ENCODE data around the gene INAFM2. TPM values are rescaled to one million over a fixed set of nuclear protein-coding genes. Genes with fewer than 3 reads are reported as not detected.

Gene INAFM2
- polyA plus RNA-seq, 3 donors: 5.1 to 19.6 (median 8.3) TPM

DNA sequence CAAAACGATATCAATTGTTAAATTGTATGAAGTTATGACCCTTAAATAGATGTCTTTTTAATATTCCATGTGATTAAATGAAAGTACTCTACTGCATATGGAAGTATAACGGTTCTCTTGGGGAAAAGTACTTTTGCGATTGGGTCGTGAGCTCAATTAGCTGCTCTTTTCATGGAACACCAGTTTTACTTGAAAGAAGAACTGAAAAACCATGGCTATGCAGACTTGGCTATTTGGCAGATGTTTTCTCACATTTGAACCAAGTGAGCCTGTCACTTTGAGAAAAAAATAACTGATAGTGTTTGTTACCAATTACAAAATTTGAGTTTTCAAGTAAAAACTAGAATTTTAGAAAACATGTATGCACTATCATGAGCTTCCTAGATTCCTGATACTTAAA is 5.9 kb upstream of the INAFM2 start:
- Histone ChIP-seq H3K4me2 (replicated peaks; ENCODE audit: extremely low read depth, low read length, poor library complexity, severe bottlenecking) (no peak overlapping the region), H3K4me1 (ENCODE audit: control insufficient read depth in 1 of 2, insufficient read depth in 2 of 2, low read length in 2 of 2) (peaks cover 11 to 13% of the 10 kb centered on the region in 2 donors), H3K27me3 (ENCODE audit: control insufficient read depth in 2 of 2, insufficient read depth in 2 of 2, low read length in 2 of 2) (peaks cover 4 to 10% of the 10 kb centered on the region in 2 donors), H3K9ac (ENCODE audit: insufficient read depth, low read length, poor library complexity, severe bottlenecking) (no peak overlapping the region), H4K20me1 (ENCODE audit: insufficient read depth, low read length) (no peaks in the 10 kb centered on the region), H3K4me3 (replicated peaks in 1 of 3; ENCODE audit: low read depth in 2 of 3, low read length in 3 of 3) (no peak overlapping the region), H2AFZ (ENCODE audit: insufficient read depth, low read depth, low read length, poor library complexity, severe bottlenecking) (no peak overlapping the region), H3K36me3 (replicated peaks in 1 of 2; ENCODE audit: control insufficient read depth in 1 of 2, insufficient read depth in 2 of 2, low read length in 2 of 2) (no peaks in the 10 kb centered on the region), H3K9me3 (replicated peaks in 1 of 2; ENCODE audit: control insufficient read depth in 1 of 2, insufficient read depth in 1 of 2, low read length in 2 of 2) (no peaks in the 10 kb centered on the region), H3K27ac (ENCODE audit: low read depth in 1 of 2, low read length in 2 of 2) (no peak overlapping the region), H3K79me2 (ENCODE audit: insufficient read depth, low read length) (no peaks in the 10 kb centered on the region)
- no peaks in the 10 kb centered on the region for H3K9me3 Mint-ChIP-seq
- WGBS (ENCODE audit: insufficient coverage): 49% methylated on average over 3 of the region's 4 CpGs
- H3K27ac Mint-ChIP-seq: no peak overlapping the region
- H3K36me3 Mint-ChIP-seq: peaks cover 0 to 2% of the 10 kb centered on the region in 2 donors
- H3K4me3 Mint-ChIP-seq: no peak overlapping the region
- H3K27me3 Mint-ChIP-seq (ENCODE audit: low read depth in 3 of 3): peaks cover 15 to 19% (median 19%) of the 10 kb centered on the region in 3 donors
- intact Hi-C loops (cut with micrococcal nuclease): no loop called here
- TF ChIP-seq, protein P1, sequence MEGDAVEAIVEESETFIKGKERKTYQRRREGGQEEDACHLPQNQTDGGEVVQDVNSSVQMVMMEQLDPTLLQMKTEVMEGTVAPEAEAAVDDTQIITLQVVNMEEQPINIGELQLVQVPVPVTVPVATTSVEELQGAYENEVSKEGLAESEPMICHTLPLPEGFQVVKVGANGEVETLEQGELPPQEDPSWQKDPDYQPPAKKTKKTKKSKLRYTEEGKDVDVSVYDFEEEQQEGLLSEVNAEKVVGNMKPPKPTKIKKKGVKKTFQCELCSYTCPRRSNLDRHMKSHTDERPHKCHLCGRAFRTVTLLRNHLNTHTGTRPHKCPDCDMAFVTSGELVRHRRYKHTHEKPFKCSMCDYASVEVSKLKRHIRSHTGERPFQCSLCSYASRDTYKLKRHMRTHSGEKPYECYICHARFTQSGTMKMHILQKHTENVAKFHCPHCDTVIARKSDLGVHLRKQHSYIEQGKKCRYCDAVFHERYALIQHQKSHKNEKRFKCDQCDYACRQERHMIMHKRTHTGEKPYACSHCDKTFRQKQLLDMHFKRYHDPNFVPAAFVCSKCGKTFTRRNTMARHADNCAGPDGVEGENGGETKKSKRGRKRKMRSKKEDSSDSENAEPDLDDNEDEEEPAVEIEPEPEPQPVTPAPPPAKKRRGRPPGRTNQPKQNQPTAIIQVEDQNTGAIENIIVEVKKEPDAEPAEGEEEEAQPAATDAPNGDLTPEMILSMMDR (IDR thresholded peaks at IDR 0.05): no peak
- DNase-seq: no peak
- H3K4me1 Mint-ChIP-seq: peaks cover 28% of the 10 kb centered on the region

DNA sequence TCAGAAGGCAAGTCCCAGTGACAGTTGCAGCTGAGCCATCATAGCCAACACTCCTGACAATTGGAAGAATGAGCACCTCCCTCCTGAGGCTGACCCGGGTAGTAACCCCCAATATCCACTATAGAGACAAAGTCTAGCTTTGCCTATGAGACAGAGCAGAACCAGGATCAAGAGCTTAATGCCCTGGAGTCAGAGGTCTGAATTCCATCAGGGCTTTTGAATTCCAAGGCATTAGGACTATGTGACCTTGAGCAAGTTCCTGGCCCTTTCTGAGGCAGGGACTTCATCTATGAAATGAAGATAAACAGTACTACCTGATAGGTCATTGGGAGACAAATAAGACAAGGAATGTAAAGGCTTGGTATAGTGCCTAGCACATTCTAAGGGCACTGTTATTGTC is 3.1 kb upstream of the INAFM2 start:
- Histone ChIP-seq H2AFZ (ENCODE audit: insufficient read depth, low read depth, low read length, poor library complexity, severe bottlenecking) (no peak overlapping the region), H3K4me3 (replicated peaks in 1 of 3; ENCODE audit: low read depth in 2 of 3, low read length in 3 of 3) (no peak overlapping the region), H3K4me2 (replicated peaks; ENCODE audit: extremely low read depth, low read length, poor library complexity, severe bottlenecking) (no peak overlapping the region), H3K9me3 (replicated peaks in 1 of 2; ENCODE audit: control insufficient read depth in 1 of 2, insufficient read depth in 1 of 2, low read length in 2 of 2) (no peaks in the 10 kb centered on the region), H3K9ac (ENCODE audit: insufficient read depth, low read length, poor library complexity, severe bottlenecking) (no peak overlapping the region), H3K36me3 (replicated peaks in 1 of 2; ENCODE audit: control insufficient read depth in 1 of 2, insufficient read depth in 2 of 2, low read length in 2 of 2) (no peaks in the 10 kb centered on the region), H4K20me1 (ENCODE audit: insufficient read depth, low read length) (peaks cover 3% of the 10 kb centered on the region), H3K4me1 (ENCODE audit: control insufficient read depth in 1 of 2, insufficient read depth in 2 of 2, low read length in 2 of 2) (peaks cover 14 to 26% of the 10 kb centered on the region in 2 donors), H3K27me3 (ENCODE audit: control insufficient read depth in 2 of 2, insufficient read depth in 2 of 2, low read length in 2 of 2) (no peaks in the 10 kb centered on the region), H3K27ac (ENCODE audit: low read depth in 1 of 2, low read length in 2 of 2) (no peak overlapping the region), H3K79me2 (ENCODE audit: insufficient read depth, low read length) (peaks cover 11% of the 10 kb centered on the region)
- TF ChIP-seq, protein P1 (IDR thresholded peaks at IDR 0.05): no peak
- intact Hi-C loops (cut with micrococcal nuclease): no loop called here
- H3K4me3 Mint-ChIP-seq: no peak overlapping the region
- H3K4me1 Mint-ChIP-seq: peaks cover 24% of the 10 kb centered on the region
- peaks cover 0 to 3% (median 0%) of the 10 kb centered on the region in 7 donors for H3K9me3 Mint-ChIP-seq
- H3K36me3 Mint-ChIP-seq: peaks cover 0 to 3% of the 10 kb centered on the region in 2 donors
- no peak for DNase-seq
- peaks cover 2 to 10% (median 6%) of the 10 kb centered on the region in 3 donors for H3K27me3 Mint-ChIP-seq (ENCODE audit: low read depth in 3 of 3)
- no CpG with 5 or more reads among the region's 1 CpG for WGBS (ENCODE audit: insufficient coverage)
- H3K27ac Mint-ChIP-seq: no peak overlapping the region

Data from CD14-positive monocyte (primary cell).